HCT116 (cell line): ENCODE results near the gene C14orf132. TPM values are rescaled to one million over a fixed set of nuclear protein-coding genes. Genes with fewer than 3 reads are reported as not detected.

Experiments
- ATAC-seq: fragments of 200-7000 bp; cut with Tn5 transposase; 2 replicates; pipeline ENCODE4 v1.9.1; 2020; ENCODE audit warnings: mild to moderate bottlenecking, moderate library complexity
- BruUV-seq: library from RNA; stranded (reverse); fragments of 400-500 nt; replicated peaks from 2 replicates; lab custom pipeline; 2021; lab: Mats Ljungman, UMichigan
- CTCF ChIA-PET: fragments of 300-600 bp; sonication (Branson Sonifier 250); formaldehyde crosslinking; loops from one replicate; lab custom pipeline; 2021; ENCODE audit warnings: antibody characterized with exemption; lab: Charles Lee
- POLR2A ChIA-PET: fragments of 300-600, 350-600 bp; sonication (Branson Sonifier 250); formaldehyde crosslinking; loops from one replicate; lab custom pipeline; 2021; ENCODE audit warnings: antibody characterized with exemption; lab: Charles Lee
- RAD21 ChIA-PET, 2 experiments: fragments of 300-600 bp; sonication (Branson Sonifier 250); formaldehyde crosslinking; loops; one replicate each; lab custom pipeline; 2023; ENCODE audit warnings: low total read pairs in 2 of 2; ENCODE audit not compliant: uncharacterized antibody in 2 of 2, unreplicated experiment in 2 of 2, low non-redundant PET in 1 of 2; lab: Charles Lee
- DNase-seq: peaks from one replicate; pipeline ENCODE4 v3.0.0-alpha.2; 2010; ENCODE audit warnings: low read depth, low spot score
- H2AFZ ChIP-seq: fragments of 200-600 bp; shearing (Covaris generic), sonication (generic); 2 replicates; pipeline ENCODE4 v1.6.1; 2017; ENCODE audit warnings: low read depth, mixed run types, mixed read lengths, antibody characterized with exemption, low read length; ENCODE audit not compliant: poor library complexity, severe bottlenecking
- H3K27ac ChIP-seq: 2 replicates; pipeline ENCODE4 v1.5.1; 2012; ENCODE audit warnings: low read depth, low read length
- H3K27me3 ChIP-seq: fragments of 200-600 bp; sonication (generic); 2 replicates; pipeline ENCODE4 v1.6.1; 2016; ENCODE audit warnings: mixed run types, low read length, mixed read lengths; ENCODE audit not compliant: insufficient read depth
- H3K36me3 ChIP-seq, 2 experiments: fragments of 200-500 bp in 1 of 2; fragments of 200-600 bp in 1 of 2; sonication (Bioruptor generic) in 1 of 2; sonication (generic) in 1 of 2; 2 replicates each; pipeline versions ENCODE4 v1.5.1 to v1.6.1; 2014 to 2016; ENCODE audit warnings: low read length in 2 of 2, inconsistent platforms in 1 of 2, mixed read lengths in 1 of 2, mixed run types in 1 of 2; ENCODE audit not compliant: insufficient read depth in 2 of 2, control insufficient read depth in 1 of 2
- H3K4me1 ChIP-seq, 2 experiments: fragments of 200-600 bp in 1 of 2; sonication (generic) in 1 of 2; 2 replicates each; pipeline versions ENCODE4 v1.5.1 to v1.6.1; 2012 to 2017; ENCODE audit warnings: low read length in 2 of 2, inconsistent platforms in 1 of 2, mild to moderate bottlenecking in 1 of 2, mixed read lengths in 1 of 2, mixed run types in 1 of 2, moderate library complexity in 1 of 2; ENCODE audit not compliant: insufficient read depth in 2 of 2, control insufficient read depth in 1 of 2
- H3K4me2 ChIP-seq: fragments of 200-600 bp; sonication (generic); 2 replicates; pipeline ENCODE4 v1.6.1; 2017; ENCODE audit warnings: mixed run types, low read length, mixed read lengths
- H3K4me3 ChIP-seq, 2 experiments: fragments of 200-600 bp in 1 of 2; sonication (generic) in 1 of 2; replicated peaks in 1 of 2; 2 replicates each; pipeline ENCODE4 v1.5.1; 2011 to 2016; ENCODE audit warnings: low read length in 2 of 2, control low read depth in 1 of 2, low read depth in 1 of 2, mild to moderate bottlenecking in 1 of 2, mixed read lengths in 1 of 2, mixed run types in 1 of 2
- H3K79me2 ChIP-seq: fragments of 200-600 bp; sonication (generic); 2 replicates; pipeline ENCODE4 v1.6.1; 2017; ENCODE audit warnings: mild to moderate bottlenecking, mixed run types, low read length, moderate library complexity, mixed read lengths; ENCODE audit not compliant: insufficient read depth
- H3K9ac ChIP-seq: fragments of 200-600 bp; sonication (generic); 2 replicates; pipeline ENCODE4 v1.6.1; 2016; ENCODE audit warnings: low read length, mixed read lengths
- H3K9me2 ChIP-seq: fragments of 200-600 bp; sonication (generic), shearing (Covaris generic); 2 replicates; pipeline ENCODE4 v1.6.1; 2017; ENCODE audit warnings: mixed run types, mild to moderate bottlenecking, moderate library complexity; ENCODE audit not compliant: insufficient read depth
- H3K9me3 ChIP-seq, 2 experiments: fragments of 200-500 bp in 1 of 2; fragments of 200-600 bp in 1 of 2; sonication (Bioruptor generic) in 1 of 2; sonication (generic) in 1 of 2; 2 replicates each; pipeline ENCODE4 v1.6.1; 2014 to 2017; ENCODE audit warnings: low read length in 2 of 2, mixed read lengths in 2 of 2, inconsistent platforms in 1 of 2, low read depth in 1 of 2, mild to moderate bottlenecking in 1 of 2, mixed run types in 1 of 2, moderate library complexity in 1 of 2; ENCODE audit not compliant: control insufficient read depth in 1 of 2, insufficient read depth in 1 of 2
- H4K20me1 ChIP-seq: fragments of 200-600 bp; sonication (generic), shearing (Covaris generic); 2 replicates; pipeline ENCODE4 v1.6.1; 2017; ENCODE audit warnings: mixed run types, mild to moderate bottlenecking, moderate library complexity; ENCODE audit not compliant: insufficient read depth
- CBX3 ChIP-seq: IDR thresholded peaks from 2 replicates; pipeline ENCODE4 v1.6.1; 2012; ENCODE audit warnings: low read depth
- EZH2 ChIP-seq: fragments of 200-600 bp; sonication (generic); IDR thresholded peaks from 2 replicates; pipeline ENCODE4 v1.6.1; 2017; ENCODE audit warnings: antibody characterized with exemption, mixed run types
- SIN3A ChIP-seq: IDR thresholded peaks from 2 replicates; pipeline ENCODE4 v1.6.1; 2012; ENCODE audit warnings: low read depth
- SP1 ChIP-seq: IDR thresholded peaks from 2 replicates; pipeline ENCODE4 v1.6.1; 2012; ENCODE audit warnings: low read depth
- SRF ChIP-seq: IDR thresholded peaks from 2 replicates; pipeline ENCODE4 v1.6.1; 2012; ENCODE audit warnings: low read depth
- ZBTB33 ChIP-seq: IDR thresholded peaks from 2 replicates; pipeline ENCODE4 v1.6.1; 2011; ENCODE audit warnings: mild to moderate bottlenecking, low read length, moderate library complexity; ENCODE audit not compliant: insufficient replicate concordance; ENCODE audit errors: extremely low read depth
- ZFX ChIP-seq: fragments of 450-650 bp; IDR thresholded peaks from 2 replicates; pipeline ENCODE4 v1.6.1; 2017
- ZNF274 ChIP-seq: fragments of 200-500 bp; sonication (Bioruptor generic); IDR thresholded peaks from 2 replicates; pipeline ENCODE4 v1.6.1; 2014; ENCODE audit warnings: mild to moderate bottlenecking, low read depth, low read length, inconsistent platforms
- intact Hi-C: fragments of 100-400 bp; cut with micrococcal nuclease; formaldehyde crosslinking; loops from 2 replicates; pipeline ENCODE4 v1.10.0; 2022
- total RNA-seq: library from RNA; stranded (reverse); gene quantifications from one replicate; pipeline ENCODE4 v1.2.1, GENCODE V29; 2021; ENCODE audit not compliant: unreplicated experiment
- TF ChIP-seq, protein P1 (sequence below): IDR thresholded peaks from 2 replicates; pipeline ENCODE4 v1.6.1; 2012; ENCODE audit warnings: low read depth
- TF ChIP-seq, protein P2 (sequence below), 3 experiments: fragments of 200-600 bp in 1 of 3; sonication (generic) in 1 of 3; IDR thresholded peaks in 2 of 3; conservative IDR thresholded peaks in 1 of 3; 2 replicates each; pipeline ENCODE4 v1.5.1; 2012 to 2017; ENCODE audit warnings: low read depth in 2 of 3, low read length in 2 of 3, antibody characterized with exemption in 1 of 3, borderline replicate concordance in 1 of 3, control low read depth in 1 of 3, mild to moderate bottlenecking in 1 of 3, mixed read lengths in 1 of 3, mixed run types in 1 of 3, moderate library complexity in 1 of 3; ENCODE audit not compliant: insufficient read depth in 1 of 3
- TF ChIP-seq, protein P3 (sequence below): IDR thresholded peaks from 2 replicates; pipeline ENCODE4 v1.6.1; 2012

C14orf132 gene
- total RNA-seq, 1 experiment from 2014 or later: 3.4 TPM

GRCh38 chr14:96095581-96096476, 56.7 kb downstream of the C14orf132 start:
- no TSS peak for BruUV-seq
- POLR2A ChIA-PET: no interaction called here
- no peaks in the 10 kb centered on the region for H3K9me2 ChIP-seq
- TF ChIP-seq CBX3 (no peak), ZFX (no peak), ZBTB33 (no peak), SIN3A (no peak), SRF (no peak), EZH2 (no peak), SP1 (no peak), ZNF274 (no peak)
- TF ChIP-seq, protein P1, sequence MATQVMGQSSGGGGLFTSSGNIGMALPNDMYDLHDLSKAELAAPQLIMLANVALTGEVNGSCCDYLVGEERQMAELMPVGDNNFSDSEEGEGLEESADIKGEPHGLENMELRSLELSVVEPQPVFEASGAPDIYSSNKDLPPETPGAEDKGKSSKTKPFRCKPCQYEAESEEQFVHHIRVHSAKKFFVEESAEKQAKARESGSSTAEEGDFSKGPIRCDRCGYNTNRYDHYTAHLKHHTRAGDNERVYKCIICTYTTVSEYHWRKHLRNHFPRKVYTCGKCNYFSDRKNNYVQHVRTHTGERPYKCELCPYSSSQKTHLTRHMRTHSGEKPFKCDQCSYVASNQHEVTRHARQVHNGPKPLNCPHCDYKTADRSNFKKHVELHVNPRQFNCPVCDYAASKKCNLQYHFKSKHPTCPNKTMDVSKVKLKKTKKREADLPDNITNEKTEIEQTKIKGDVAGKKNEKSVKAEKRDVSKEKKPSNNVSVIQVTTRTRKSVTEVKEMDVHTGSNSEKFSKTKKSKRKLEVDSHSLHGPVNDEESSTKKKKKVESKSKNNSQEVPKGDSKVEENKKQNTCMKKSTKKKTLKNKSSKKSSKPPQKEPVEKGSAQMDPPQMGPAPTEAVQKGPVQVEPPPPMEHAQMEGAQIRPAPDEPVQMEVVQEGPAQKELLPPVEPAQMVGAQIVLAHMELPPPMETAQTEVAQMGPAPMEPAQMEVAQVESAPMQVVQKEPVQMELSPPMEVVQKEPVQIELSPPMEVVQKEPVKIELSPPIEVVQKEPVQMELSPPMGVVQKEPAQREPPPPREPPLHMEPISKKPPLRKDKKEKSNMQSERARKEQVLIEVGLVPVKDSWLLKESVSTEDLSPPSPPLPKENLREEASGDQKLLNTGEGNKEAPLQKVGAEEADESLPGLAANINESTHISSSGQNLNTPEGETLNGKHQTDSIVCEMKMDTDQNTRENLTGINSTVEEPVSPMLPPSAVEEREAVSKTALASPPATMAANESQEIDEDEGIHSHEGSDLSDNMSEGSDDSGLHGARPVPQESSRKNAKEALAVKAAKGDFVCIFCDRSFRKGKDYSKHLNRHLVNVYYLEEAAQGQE: no peak
- TF ChIP-seq, protein P2, sequence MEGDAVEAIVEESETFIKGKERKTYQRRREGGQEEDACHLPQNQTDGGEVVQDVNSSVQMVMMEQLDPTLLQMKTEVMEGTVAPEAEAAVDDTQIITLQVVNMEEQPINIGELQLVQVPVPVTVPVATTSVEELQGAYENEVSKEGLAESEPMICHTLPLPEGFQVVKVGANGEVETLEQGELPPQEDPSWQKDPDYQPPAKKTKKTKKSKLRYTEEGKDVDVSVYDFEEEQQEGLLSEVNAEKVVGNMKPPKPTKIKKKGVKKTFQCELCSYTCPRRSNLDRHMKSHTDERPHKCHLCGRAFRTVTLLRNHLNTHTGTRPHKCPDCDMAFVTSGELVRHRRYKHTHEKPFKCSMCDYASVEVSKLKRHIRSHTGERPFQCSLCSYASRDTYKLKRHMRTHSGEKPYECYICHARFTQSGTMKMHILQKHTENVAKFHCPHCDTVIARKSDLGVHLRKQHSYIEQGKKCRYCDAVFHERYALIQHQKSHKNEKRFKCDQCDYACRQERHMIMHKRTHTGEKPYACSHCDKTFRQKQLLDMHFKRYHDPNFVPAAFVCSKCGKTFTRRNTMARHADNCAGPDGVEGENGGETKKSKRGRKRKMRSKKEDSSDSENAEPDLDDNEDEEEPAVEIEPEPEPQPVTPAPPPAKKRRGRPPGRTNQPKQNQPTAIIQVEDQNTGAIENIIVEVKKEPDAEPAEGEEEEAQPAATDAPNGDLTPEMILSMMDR (IDR thresholded peaks at IDR 0.05 in 2 of 3, conservative IDR thresholded peaks at IDR 0.05 in 1 of 3; ENCODE audit: borderline replicate concordance in 1 of 3, insufficient read depth in 1 of 3, low read depth in 2 of 3, low read length in 2 of 3): no peak
- TF ChIP-seq, protein P3, sequence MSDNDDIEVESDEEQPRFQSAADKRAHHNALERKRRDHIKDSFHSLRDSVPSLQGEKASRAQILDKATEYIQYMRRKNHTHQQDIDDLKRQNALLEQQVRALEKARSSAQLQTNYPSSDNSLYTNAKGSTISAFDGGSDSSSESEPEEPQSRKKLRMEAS: no peak
- H2AFZ ChIP-seq: no peak overlapping the region
- no peak overlapping the region for H3K9ac ChIP-seq
- intact Hi-C loops: no loop called here
- no peaks in the 10 kb centered on the region for H3K79me2 ChIP-seq
- peaks cover 4 to 9% of the 10 kb centered on the region in 2 experiments; a peak in 1 of 4 replicates for H3K4me1 ChIP-seq
- RAD21 ChIA-PET: no interaction called here
- H3K9me3 ChIP-seq: no peaks in the 10 kb centered on the region
- H3K4me3 ChIP-seq: no peak overlapping the region
- H3K27me3 ChIP-seq: no peaks in the 10 kb centered on the region
- CTCF ChIA-PET: interaction anchor here (0.8 to 1.6 kb wide), 2 partner anchors 12 to 97 kb away, joined by 3 to 4 read pairs; no protein-coding TSS in a partner anchor
- DNase-seq (no peak), ATAC-seq (no peak)
- H3K4me2 ChIP-seq: no peak overlapping the region
- no peaks in the 10 kb centered on the region for H4K20me1 ChIP-seq
- H3K36me3 ChIP-seq: no peaks in the 10 kb centered on the region
- no peak overlapping the region for H3K27ac ChIP-seq
